Peyer's patch (tissue), 4 donors: ENCODE results near the gene HOMER3.

Experiments used
- CTCF ChIP-seq, 6 experiments: fragments of 450-650 bp in 4 of 6; fragments of 200-600 bp in 2 of 6; sonication (generic) in 1 of 6; IDR thresholded peaks; one replicate each; pipeline ENCODE4 v1.5.1; 2017 to 2019; ENCODE audit warnings: antibody characterized with exemption in 6 of 6, mild to moderate bottlenecking in 3 of 6, moderate library complexity in 1 of 6
- POLR2A ChIP-seq, 2 donors: fragments of 450-650 bp; IDR thresholded peaks; one replicate each; pipeline ENCODE4 v1.5.1; 2017; ENCODE audit warnings: antibody characterized with exemption in 2 of 2, mild to moderate bottlenecking in 2 of 2, moderate library complexity in 2 of 2

GRCh38 chr19:18939922-18940768 lies 872 bp downstream of the HOMER3 start:
- TF ChIP-seq CTCF (IDR thresholded peaks at IDR 0.05) (no peak), POLR2A (IDR thresholded peaks at IDR 0.05) (no peak)
